ENCODE data around the gene KCNE1. TPM values are rescaled to one million over a fixed set of nuclear protein-coding genes. Genes with fewer than 3 reads are reported as not detected.

KCNE1 gene
- total RNA-seq, 1 experiment from 2014 or later: not detected

GRCh38 chr21:34533938-34534337 lies 21.9 kb upstream of the KCNE1 start:
- in situ Hi-C loops (cut with HindIII; ENCODE audit: low pct_unique_long_range_greater_than_20kb, low sequenced_read_pairs): no loop called here
- no peak for ATAC-seq

GRCh38 chr21:34531399-34531798 lies 19.4 kb upstream of the KCNE1 start:
- intact Hi-C loops (cut with micrococcal nuclease; ENCODE audit: unreplicated experiment) (no loop called here), in situ Hi-C loops (cut with HindIII; ENCODE audit: low pct_unique_long_range_greater_than_20kb, low sequenced_read_pairs) (no loop called here)
- ChIA-PET POLR2A (no interaction called here), CTCF (no interaction called here)
- Histone ChIP-seq H3K36me3 (ENCODE audit: control insufficient read depth, insufficient read depth, low read length) (no peaks in the 10 kb centered on the region), H3K9me3 (ENCODE audit: control insufficient read depth, insufficient read depth, low read depth, low read length) (no peaks in the 10 kb centered on the region; the same call in 1 of the 2 replicates), H3K27ac (ENCODE audit: low read length) (no peak overlapping the region), H3K27me3 (ENCODE audit: control insufficient read depth, insufficient read depth, low read length) (no peaks in the 10 kb centered on the region), H3K4me1 (ENCODE audit: control insufficient read depth, insufficient read depth, low read length) (peaks cover 5% of the 10 kb centered on the region; the same call in 1 of the 2 replicates), H3K4me3 (ENCODE audit: low read depth in 2 of 2, low read length in 2 of 2) (no peak overlapping the region)
- no peak for TF ChIP-seq CTCF (IDR thresholded peaks at IDR 0.05)
- TF ChIP-seq REST (IDR thresholded peaks at IDR 0.05; ENCODE audit: insufficient read depth in 1 of 2, low read depth in 2 of 2, low read length in 1 of 2): no peak
- no peak for TF ChIP-seq TCF7L2 (IDR thresholded peaks at IDR 0.05; ENCODE audit: low read depth, low read length)
- TF ChIP-seq POLR2AphosphoS5 (IDR thresholded peaks at IDR 0.05; ENCODE audit: low read depth, low read length): no peak
- no peak for TF ChIP-seq SIN3A (IDR thresholded peaks at IDR 0.05; ENCODE audit: borderline replicate concordance, insufficient read depth, low read depth, low read length)
- DNase-seq (ENCODE audit: low read depth, low spot score): no peak
- ATAC-seq: no peak
- BruUV-seq (replicated peaks): no TSS peak

More at GRCh38 chr21:34533938-34534337, 21.9 kb upstream of the KCNE1 start:
- H3K9me3 ChIP-seq (ENCODE audit: control insufficient read depth, insufficient read depth, low read depth, low read length): no peaks in the 10 kb centered on the region
- CTCF ChIA-PET: no interaction called here
- no peak overlapping the region for H3K4me3 ChIP-seq (ENCODE audit: low read depth in 2 of 2, low read length in 2 of 2)
- POLR2A ChIA-PET: no interaction called here
- no peaks in the 10 kb centered on the region for H3K4me1 ChIP-seq (ENCODE audit: control insufficient read depth, insufficient read depth, low read length)
- no peaks in the 10 kb centered on the region for H3K36me3 ChIP-seq (ENCODE audit: control insufficient read depth, insufficient read depth, low read length)
- BruUV-seq (replicated peaks): no TSS peak
- intact Hi-C loops (cut with micrococcal nuclease; ENCODE audit: unreplicated experiment): no loop called here
- no peak for TF ChIP-seq TCF7L2 (IDR thresholded peaks at IDR 0.05; ENCODE audit: low read depth, low read length)
- no peak for TF ChIP-seq POLR2AphosphoS5 (IDR thresholded peaks at IDR 0.05; ENCODE audit: low read depth, low read length)
- TF ChIP-seq REST (IDR thresholded peaks at IDR 0.05; ENCODE audit: insufficient read depth in 1 of 2, low read depth in 2 of 2, low read length in 1 of 2): no peak
- no peak for TF ChIP-seq CTCF (IDR thresholded peaks at IDR 0.05)
- no peak for TF ChIP-seq SIN3A (IDR thresholded peaks at IDR 0.05; ENCODE audit: borderline replicate concordance, insufficient read depth, low read depth, low read length)
- no peak for DNase-seq (ENCODE audit: low read depth, low spot score)
- no peaks in the 10 kb centered on the region for H3K27me3 ChIP-seq (ENCODE audit: control insufficient read depth, insufficient read depth, low read length)
- no peak overlapping the region for H3K27ac ChIP-seq (ENCODE audit: low read length)

All from Panc1 (cell line).